Regular cardiac myocyte (primary cell): ENCODE data around the gene HOXB1. TPM values are rescaled to one million over a fixed set of nuclear protein-coding genes. Genes with fewer than 3 reads are reported as not detected.

ENCODE experiments used
- total RNA-seq: library from RNA; depleted of rRNA; stranded (reverse); fragments of >200 nt; gene quantifications from 2 replicates; pipeline ENCODE4 v1.2.3, GENCODE V29; 2014

Gene HOXB1
- 0.19 TPM in 1 of 2 replicates, not detected in the other for total RNA-seq

DNA sequence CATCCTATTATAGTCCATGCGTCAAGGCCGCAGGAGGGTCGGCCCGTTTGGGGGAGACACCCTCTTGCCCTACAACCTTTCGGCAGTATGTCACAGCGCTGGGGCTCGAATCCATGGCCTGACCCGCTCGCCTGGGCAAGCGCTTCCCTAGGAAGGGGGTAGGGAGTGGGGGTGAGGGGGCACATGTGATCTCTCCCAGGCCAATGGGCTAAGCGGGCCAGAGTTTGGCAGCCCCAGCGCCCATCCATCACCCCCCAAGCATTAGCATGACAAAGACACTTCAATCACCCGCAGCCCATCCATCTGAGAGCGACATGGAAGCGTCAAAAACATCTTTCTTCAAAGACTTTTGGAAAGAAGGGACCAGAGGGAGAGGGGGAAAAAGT is at the start of gene HOXB1:
HOXB1 (minus strand) TSS at position 125 of the 386 bp plus-strand sequence; CDS start at position 18, 107 bp downstream.

GRCh38 chr17:48577946-48578615 is 47.3 kb upstream of the HOXB1 start, which contains the start of gene HOXB4:
HOXB4 (minus strand) TSS chr17:48578350; CDS start chr17:48578319, 31 bp downstream.

GRCh38 chr17:48545022-48545375 is 14.2 kb upstream of the HOXB1 start, which contains the start of gene HOXB2:
HOXB2 (minus strand) TSS chr17:48545109; CDS start chr17:48544911, 198 bp downstream.

Other genes starting within 250 kb of the HOXB1 start
- 0.56 TPM in 1 of 2 replicates, not detected in the other for gene SKAP1, start 100.8 kb downstream of the HOXB1 start, total RNA-seq
- gene HOXB2, start 14.1 kb upstream of the HOXB1 start, total RNA-seq = 3.1 and 6.5 TPM in 2 replicates
- 0.85 and 0.96 TPM in 2 replicates for gene HOXB4, start 47.3 kb upstream of the HOXB1 start, total RNA-seq
- 0.85 and 3.5 TPM in 2 replicates for gene HOXB3, start 59.2 kb upstream of the HOXB1 start, total RNA-seq
- under 0.01 TPM in 1 of 2 replicates, not detected in the other for gene HOXB5, start 62.8 kb upstream of the HOXB1 start, total RNA-seq
- 0.28 and 0.38 TPM in 2 replicates for gene HOXB6, start 74.0 kb upstream of the HOXB1 start, total RNA-seq
- 0.28 and 0.38 TPM in 2 replicates for gene HOXB7, start 80.0 kb upstream of the HOXB1 start, total RNA-seq
- under 0.01 TPM in 2 replicates for gene HOXB8, start 84.3 kb upstream of the HOXB1 start, total RNA-seq
- gene HOXB9, start 95.3 kb upstream of the HOXB1 start, total RNA-seq = under 0.01 and 0.19 TPM in 2 replicates
- not detected in 2 replicates for gene PRAC1, start 191.5 kb upstream of the HOXB1 start, total RNA-seq
- gene PRAC2, start 192.2 kb upstream of the HOXB1 start, total RNA-seq = not detected in 2 replicates
- not detected in 2 replicates for gene HOXB13, start 197.7 kb upstream of the HOXB1 start, total RNA-seq